Inferior parietal cortex (tissue), 1 donor: ENCODE results near the gene FBXL2.
A peak's percentile ranks its signal among the peaks of the same experiment; 100 is the strongest.
"Not testable (repeated sequence)": the region's sequence is repeated elsewhere in the genome, so short reads cannot be mapped to it uniquely, and the experiment has no call there.

ENCODE experiments used
- DNase-seq: peaks from one replicate; pipeline ENCODE4 v3.0.0-alpha.2; 2016; ENCODE audit errors: extremely low spot score

FBXL2 gene

GRCh38 chr3:33315826-33316225 is 38.6 kb downstream of the FBXL2 start:
- DNase-seq, result no peak

- no peak for DNase-seq
Observed at GRCh38 chr3:33317963-33318709, 40.9 kb downstream of the FBXL2 start.

DNA sequence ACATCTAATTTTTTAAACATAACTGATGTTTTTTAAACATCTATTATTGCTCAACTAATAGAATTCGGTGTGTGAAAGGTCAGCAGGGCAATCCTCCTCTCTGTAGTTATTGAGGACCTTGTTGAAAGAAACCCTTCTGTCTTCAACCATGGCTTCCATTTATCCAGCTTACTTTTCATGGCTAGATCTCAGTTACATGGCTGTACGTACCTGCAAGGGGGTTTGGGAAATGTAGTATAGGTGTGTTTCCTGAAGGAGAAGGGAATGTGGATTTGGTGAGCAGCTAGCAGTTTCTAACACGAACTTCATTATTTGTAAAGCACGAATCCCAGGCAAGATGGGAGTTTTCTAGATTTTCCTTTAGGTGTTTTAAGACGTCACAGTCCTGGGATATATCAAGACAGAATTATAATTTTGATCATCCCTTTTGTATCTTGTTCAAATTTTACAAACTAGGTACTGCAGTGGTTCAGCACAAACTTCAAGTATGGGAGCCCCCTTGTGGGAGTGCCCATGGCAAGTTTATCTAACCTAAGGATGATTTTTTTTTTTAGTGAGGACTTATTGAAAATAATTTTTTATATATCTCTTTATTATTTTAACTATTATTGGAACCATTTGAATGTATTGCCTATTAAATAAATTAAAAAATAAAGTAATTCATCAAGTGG is 41.6 kb downstream of the FBXL2 start:
- no peak for DNase-seq

GRCh38 chr3:33322412-33322811 is 45.2 kb downstream of the FBXL2 start:
- no peak for DNase-seq

DNA sequence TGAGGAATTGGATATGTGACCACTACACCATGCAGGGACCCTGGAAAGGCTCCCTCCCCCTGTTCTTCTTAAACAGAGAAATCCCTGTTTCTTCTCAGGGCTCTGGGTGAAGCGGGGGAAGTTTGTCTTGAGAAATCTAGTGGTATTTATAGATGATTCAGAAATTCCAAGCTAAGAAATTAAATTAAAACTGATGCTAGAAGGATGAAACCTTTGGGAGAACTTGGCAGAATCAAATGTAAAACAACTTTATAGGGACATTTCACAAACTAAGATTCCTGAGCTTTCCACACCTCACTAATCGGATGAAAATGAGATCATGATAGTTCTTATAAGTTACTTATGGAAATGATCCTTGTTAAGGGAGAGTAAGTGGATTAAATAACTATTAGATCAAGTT is 54.2 kb downstream of the FBXL2 start:
- no peak for DNase-seq

DNA sequence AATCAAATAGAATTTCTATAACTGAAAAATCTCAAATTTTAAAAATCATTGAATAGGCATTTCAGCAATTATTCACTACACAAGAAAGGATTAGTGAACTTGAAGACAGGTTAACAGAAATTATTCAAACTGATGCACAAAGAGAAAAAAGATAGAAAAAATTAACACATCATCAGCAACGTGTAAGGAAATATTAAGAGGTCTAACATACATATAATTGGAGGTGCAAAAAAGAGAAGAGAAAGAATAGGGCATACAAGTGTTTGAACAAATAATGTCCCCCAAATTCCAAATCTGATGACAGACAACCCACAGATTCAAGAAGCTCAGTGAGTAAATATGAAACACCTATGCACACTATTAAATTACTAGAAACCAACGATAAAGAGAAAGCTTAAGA is 57.1 kb downstream of the FBXL2 start:
- no peak for DNase-seq

DNA sequence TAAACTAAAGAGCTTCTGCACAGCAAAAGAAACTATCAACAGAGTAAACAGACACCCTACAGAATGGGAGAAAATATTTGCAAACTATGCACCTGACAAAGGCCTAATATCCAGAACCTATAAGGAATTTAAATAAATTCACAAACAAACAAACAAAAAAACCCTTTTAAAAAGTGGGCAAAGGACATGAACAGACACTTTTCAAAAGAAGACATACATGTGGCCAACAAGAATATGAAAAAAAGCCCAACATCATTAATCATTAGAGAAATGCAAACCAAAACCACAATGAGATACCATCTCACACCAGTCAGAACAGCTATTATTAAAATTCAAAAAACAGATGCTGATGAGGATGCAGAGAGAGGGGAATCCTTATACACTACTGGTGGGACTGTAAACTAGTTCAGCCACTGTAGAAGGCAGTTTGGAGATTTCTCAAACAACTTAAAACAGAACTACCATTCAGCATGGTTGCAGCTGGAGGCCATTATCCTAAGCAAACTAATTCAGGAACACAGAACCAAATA is 61.8 kb downstream of the FBXL2 start:
- not testable (repeated sequence) for DNase-seq

- DNase-seq, result no peak
Observed at GRCh38 chr3:33339758-33340157, 62.5 kb downstream of the FBXL2 start.

- no peak for DNase-seq
Observed at GRCh38 chr3:33355611-33356010, 78.4 kb downstream of the FBXL2 start.

GRCh38 chr3:33358172-33358781 is 81.0 kb downstream of the FBXL2 start:
- DNase-seq, result no peak

DNA sequence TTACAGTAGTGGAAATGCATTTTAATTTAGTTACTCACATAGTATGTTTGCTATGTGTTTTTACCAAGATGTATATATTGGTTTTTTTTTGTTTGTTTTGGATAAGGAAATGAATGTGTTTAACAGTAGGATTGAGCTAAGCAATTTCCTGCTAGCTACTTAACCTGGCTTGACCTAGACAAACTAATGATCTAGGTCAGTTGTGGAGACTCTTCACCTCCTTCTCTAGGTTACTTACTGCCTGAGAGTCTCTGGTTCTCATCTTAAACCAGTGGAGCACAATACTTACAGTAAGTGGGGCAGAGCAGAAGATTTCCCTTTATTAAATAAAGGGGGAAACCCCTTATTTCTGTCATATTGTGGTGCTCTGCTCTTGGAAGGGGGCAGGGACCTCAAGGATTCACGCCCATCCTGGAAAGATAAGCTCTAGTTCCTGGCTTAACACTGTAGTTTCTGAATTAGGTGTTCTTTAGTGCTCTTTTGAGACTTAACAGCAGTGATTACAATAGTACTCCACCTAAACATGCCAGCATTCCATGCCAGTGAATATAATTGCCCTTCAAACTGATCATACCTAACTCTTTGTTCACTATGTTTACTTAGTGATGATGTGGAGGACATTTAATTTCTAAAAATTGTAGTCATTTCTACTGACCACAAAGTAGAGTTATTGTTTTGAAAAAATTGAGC is 83.0 kb downstream of the FBXL2 start:
- DNase-seq, result no peak

- no peak for DNase-seq
Observed at GRCh38 chr3:33363113-33363800, 86.0 kb downstream of the FBXL2 start.

DNA sequence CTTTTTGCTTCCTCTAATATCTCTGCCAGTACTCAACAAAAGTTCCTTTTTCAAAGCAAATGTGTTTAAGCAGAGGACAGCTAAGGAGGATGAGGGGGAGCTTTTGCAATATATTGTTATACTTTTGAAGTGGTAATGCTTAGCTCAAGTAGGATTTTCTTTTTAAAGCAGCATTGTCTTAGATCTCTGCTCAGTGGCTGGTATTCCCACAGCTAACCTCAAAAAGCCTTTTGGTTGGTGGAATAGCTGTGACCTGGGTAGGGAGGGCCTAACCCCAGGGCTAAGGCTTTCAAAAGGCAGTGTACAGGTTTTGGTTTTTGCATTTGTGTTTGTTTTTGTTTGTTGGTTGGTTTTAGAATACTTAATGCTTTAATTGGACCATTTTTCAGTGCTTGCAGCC is 86.8 kb downstream of the FBXL2 start:
- DNase-seq, result no peak

GRCh38 chr3:33364531-33365128 is 87.4 kb downstream of the FBXL2 start:
- DNase-seq, result no peak

- peak; percentile 83 for DNase-seq
Observed at GRCh38 chr3:33372218-33373081, 95.2 kb downstream of the FBXL2 start.

DNA sequence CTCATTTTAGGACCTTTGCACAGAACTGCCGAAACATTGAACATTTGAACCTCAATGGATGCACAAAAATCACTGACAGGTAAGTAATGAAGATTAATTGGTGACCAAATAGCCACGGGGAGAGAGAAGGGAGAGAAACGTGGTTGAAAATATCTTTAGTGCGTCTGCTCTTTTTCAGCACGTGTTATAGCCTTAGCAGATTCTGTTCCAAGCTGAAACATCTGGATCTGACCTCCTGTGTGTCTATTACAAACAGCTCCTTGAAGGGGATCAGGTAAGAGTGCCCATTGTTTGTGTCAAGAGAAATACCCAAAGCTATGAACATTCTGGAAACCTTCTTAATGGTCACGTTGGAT is 95.8 kb downstream of the FBXL2 start:
- DNase-seq, result no peak

DNA sequence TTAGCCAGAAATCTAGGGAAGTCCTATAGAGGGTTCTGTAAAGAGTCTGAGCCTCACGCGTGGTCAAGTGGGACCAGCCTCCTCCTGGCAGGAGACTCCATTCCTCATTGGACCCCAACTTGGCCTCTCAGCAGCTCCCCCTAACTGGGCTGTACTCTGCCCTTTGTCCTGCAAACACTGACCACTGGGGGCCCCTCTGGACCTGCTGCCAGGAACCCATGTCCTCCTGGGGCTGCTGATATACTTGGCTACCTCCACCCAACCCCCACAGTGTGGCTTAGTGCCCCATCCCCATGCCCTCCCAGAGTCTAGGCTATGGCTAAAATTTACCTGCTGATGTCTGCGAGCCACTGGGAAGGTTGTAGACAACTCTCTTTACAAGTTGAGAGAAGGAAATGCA is 100.2 kb downstream of the FBXL2 start:
- DNase-seq, result no peak

DNA sequence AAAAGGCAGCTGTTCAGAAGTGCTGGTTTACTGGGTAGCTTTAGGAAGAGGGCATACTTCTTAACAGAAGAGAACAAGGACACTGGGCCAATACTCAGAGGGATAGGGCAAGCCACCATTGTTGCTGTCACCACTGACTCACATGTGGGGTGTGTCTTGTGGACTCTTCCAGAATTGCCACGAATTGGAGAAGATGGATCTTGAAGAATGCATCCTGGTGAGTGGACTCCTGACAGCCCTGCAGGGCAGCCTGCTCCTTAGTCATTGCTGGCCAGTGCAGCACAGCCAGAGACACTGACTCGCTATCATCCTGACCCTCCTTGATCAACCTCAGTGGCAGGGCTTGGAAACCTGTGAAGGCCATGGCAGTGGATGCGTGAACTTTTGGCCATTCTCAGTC is 100.7 kb downstream of the FBXL2 start:
- no peak for DNase-seq

GRCh38 chr3:33380653-33381052 is 103.4 kb downstream of the FBXL2 start:
- no peak for DNase-seq

GRCh38 chr3:33383951-33384350 is 106.7 kb downstream of the FBXL2 start:
- DNase-seq, result no peak
